GM21515 (cell line): ENCODE measurements around the gene MACROD2.

Experiments used
- ATAC-seq: cut with Tn5 transposase; IDR thresholded peaks from one replicate; pipeline ENCODE4 v1.9.1; 2021; ENCODE audit not compliant: unreplicated experiment

The MACROD2 gene

GRCh38 chr20:14729390-14729789 lies 734.1 kb downstream of the MACROD2 start:
- no peak for ATAC-seq

- ATAC-seq, result no peak
These were observed 737.0 kb downstream of the MACROD2 start for GRCh38 chr20:14732343-14732742.

GRCh38 chr20:14732996-14733395 lies 737.7 kb downstream of the MACROD2 start:
- ATAC-seq, result no peak

GRCh38 chr20:14740380-14740779 lies 745.1 kb downstream of the MACROD2 start:
- ATAC-seq, result no peak

GRCh38 chr20:14741616-14742015 lies 746.3 kb downstream of the MACROD2 start:
- ATAC-seq, result no peak

- ATAC-seq, result peak; percentile 61
These were observed 749.4 kb downstream of the MACROD2 start for GRCh38 chr20:14744723-14745122.

GRCh38 chr20:14745830-14746229 lies 750.5 kb downstream of the MACROD2 start:
- no peak for ATAC-seq

GRCh38 chr20:14751191-14751590 lies 755.9 kb downstream of the MACROD2 start:
- no peak for ATAC-seq

GRCh38 chr20:14757728-14758127 lies 762.4 kb downstream of the MACROD2 start:
- ATAC-seq, result no peak

- no peak for ATAC-seq
These were observed 763.0 kb downstream of the MACROD2 start for GRCh38 chr20:14758356-14758755.

GRCh38 chr20:14759979-14760378 lies 764.7 kb downstream of the MACROD2 start:
- ATAC-seq, result no peak

- no peak for ATAC-seq
These were observed 766.6 kb downstream of the MACROD2 start for GRCh38 chr20:14761903-14762302.

GRCh38 chr20:14764511-14765369 lies 769.4 kb downstream of the MACROD2 start:
- ATAC-seq, result no peak

GRCh38 chr20:14765370-14765701 lies 770.0 kb downstream of the MACROD2 start:
- no peak for ATAC-seq

GRCh38 chr20:14773486-14773885 lies 778.2 kb downstream of the MACROD2 start:
- ATAC-seq, result no peak

- ATAC-seq, result no peak
These were observed 780.5 kb downstream of the MACROD2 start for GRCh38 chr20:14775778-14776177.

GRCh38 chr20:14777591-14777990 lies 782.3 kb downstream of the MACROD2 start:
- ATAC-seq, result no peak

GRCh38 chr20:14778096-14778495 lies 782.8 kb downstream of the MACROD2 start:
- no peak for ATAC-seq

- ATAC-seq, result no peak
These were observed 783.6 kb downstream of the MACROD2 start for GRCh38 chr20:14778875-14779274.

GRCh38 chr20:14780508-14780907 lies 785.2 kb downstream of the MACROD2 start:
- no peak for ATAC-seq

GRCh38 chr20:14782731-14783130 lies 787.4 kb downstream of the MACROD2 start:
- no peak for ATAC-seq

- no peak for ATAC-seq
These were observed 788.5 kb downstream of the MACROD2 start for GRCh38 chr20:14783766-14784165.
